Activated naive CD8-positive, alpha-beta T cell treated with anti-CD3 and anti-CD28 coated beads, Interleukin-2, amount 50 U/mL, for 16 hours (primary cell): ENCODE results near the gene PRR29.
A peak's percentile ranks its signal among the peaks of the same experiment; 100 is the strongest.

Experiments used
- DNase-seq: peaks from one replicate; pipeline ENCODE4 v3.0.0-alpha.2; 2020; ENCODE audit warnings: low read depth, low spot score

PRR29 gene

DNA sequence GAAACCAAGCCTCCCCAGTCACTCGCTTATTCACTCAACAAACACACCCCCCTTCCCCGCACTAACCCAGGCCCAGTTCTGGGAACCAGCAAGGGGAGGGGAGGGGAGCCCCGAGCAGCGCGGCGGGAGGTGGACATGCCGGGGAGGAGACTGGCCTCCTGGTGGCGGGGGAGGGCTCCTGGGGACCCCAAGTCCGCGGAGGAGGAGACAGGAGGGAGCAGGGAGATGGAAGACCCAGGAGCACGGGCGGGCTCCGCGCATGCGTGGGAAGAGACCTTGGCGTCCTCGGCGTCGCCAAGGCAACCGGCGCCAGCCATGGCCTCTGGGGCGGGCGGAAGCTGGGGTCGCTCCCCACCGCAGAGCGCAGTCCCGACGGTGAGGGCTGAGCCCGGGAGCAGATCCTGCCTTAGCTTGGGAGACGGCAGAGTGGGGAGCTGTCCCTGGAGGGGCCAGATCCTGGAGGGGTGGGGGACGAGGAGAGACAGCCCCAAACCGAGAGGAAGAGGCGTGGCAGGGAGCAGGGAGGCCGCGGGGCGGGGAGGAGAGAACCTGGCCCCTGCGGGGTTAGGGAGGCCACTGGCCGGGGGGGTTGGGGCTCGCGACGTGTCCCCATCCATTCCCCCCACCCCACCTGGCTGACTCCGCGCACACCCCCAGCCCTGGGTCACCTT, at the start of gene PRR29:
Gene PRR29, plus strand, starts transcription at position 302 of the 671 bp plus-strand sequence. Its CDS starts 14 bp downstream, at position 316.
- DNase-seq = peak; percentile 24

DNA sequence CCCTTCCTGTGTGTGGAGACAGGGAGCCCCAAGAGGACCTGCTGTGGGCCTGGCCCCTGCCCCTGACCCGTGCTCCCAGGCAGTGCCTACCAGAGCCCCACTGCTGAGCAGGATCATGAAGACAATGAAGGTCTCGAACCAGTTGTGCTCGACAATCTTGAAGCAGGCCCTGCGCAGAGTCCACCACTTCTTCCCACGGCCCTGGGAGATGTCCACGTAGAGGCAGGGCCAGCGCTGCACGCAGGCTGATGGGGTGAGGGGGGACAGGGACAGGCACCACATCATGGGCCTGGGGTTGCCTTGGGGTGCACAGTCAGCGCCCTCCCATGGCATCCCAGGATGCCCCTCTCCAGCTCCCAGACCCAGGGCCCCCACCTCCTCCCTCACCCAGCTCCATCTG, 49.6 kb upstream of the PRR29 start:
- no peak for DNase-seq

DNA sequence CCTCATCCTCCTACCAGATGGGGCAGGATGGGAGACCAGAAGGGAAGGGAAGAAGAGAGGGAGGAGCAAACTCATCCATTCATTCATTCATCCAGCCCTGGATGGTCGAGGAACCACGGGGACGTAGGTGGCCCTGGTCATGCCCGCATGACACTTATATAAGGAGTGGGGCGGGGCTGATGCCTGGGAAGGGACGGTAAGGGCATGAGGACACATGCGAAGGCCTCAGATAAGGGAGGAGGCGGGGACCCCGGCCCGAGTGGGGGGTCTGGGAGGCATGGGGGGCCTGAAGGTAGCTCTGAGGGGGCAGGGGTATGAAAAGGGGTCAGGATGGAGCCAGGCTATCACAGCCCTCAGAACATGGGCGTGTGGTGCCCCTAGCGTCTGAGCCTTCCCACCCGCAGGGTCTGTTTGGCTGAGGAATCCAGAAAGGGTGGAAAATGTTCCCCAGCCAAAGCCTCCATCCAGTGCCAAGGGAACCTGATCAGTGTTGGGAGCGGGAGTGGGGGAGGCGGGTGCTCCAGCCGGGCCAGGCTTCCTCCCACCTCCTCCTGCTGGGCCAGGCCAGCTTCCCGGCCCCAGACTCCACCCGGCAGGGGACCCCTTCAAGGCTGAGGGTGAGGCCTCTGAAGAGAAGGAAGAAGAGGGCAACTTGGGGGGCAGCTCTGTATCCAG, 48.4 kb upstream of the PRR29 start:
- no peak for DNase-seq

DNA sequence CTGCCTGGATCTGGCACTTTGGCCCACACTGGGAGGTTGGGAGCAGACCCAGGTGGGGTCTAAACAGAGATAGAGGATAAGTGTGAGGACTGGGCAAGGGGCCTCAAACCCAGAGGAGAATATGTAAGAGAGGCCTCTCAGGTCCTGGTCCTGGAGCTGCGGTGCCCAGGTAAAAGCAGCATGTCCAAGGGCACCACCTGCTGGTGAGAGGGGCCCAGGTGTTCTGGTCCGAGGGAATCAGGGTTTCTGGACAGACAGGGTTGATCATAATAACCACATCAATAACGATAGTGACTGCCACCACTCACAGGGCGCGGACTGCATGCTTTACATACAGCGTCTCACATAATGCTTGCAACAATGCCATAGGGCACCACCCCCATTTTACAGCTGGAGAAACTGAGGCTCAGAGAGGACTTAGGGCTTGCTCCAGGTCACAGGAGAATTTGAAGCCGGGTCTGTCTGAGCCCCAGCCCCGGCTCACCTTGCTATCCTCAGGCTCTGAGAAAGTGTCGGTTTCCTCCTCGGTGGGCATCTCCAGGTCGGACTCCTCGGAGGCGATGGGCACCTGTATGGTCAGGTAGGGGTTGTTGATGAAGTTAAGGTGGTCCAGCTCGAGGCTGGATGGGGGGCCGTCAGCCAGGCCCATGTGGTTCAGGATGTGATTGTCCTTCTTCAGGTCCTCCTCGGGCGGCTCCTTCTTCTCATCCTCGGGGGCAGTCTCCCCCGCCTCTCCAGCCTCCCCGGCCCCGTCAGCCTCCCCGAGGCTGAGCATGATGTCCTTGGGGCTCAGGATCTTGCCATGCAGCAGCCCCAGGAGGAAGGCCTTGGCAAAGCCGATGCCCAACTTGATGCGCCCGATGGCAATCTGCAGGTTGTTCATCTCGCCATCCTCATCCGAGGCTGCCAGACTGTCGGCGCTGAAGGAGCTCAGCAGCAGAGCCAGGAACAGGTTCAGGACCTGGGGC, 46.9 kb upstream of the PRR29 start:
- no peak for DNase-seq

DNA sequence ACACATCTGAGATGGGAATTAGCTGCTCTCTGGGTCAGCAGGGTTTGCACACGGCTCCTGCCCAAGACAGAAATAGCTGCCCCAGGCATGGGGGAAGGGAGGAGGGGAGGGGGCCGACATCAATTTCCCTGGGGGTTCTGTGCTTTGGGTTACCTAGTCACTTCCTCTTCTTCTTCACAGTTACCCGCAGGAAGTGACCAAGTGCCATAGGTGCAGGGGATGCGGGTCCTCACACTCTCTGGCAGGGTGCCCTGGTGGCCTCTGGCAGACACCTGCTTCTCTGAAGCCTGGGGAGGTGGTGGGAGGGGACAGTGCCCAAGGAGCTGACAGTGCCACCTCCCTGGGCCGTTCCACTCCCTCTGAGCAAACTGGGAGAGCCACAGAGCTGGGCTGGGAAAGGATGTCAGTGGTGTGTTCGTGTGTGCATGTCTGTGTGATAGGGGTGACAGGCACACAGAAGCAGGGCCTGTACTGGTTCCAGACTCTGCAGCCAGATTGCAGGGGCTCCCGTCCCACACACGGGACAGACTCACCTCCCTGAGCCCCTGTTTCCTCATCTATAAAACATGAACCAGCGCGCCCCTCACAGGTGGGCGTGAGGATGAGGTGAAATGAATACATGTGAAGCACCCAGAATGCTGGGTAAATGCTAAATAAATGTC, 43.6 kb upstream of the PRR29 start:
- no peak for DNase-seq

DNA sequence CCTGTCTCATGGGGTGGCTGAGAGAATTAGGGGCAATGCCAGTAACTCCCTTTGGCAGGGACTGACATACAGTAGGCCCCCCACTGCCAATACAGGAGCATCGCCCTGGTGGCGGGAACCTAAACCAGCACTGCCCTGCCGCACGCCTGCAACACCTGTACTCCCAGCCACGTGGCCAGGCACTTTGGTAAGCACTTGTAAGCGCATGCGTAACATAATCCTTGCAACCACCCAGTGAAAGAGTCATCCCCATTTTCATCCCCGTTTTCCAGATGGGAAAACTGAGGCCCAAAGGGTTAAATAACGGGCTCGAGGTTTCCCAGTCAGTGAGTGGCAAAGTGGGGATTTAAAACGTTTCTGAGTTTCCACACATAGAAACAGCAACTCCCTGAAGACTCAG, 42.9 kb upstream of the PRR29 start:
- no peak for DNase-seq

DNA sequence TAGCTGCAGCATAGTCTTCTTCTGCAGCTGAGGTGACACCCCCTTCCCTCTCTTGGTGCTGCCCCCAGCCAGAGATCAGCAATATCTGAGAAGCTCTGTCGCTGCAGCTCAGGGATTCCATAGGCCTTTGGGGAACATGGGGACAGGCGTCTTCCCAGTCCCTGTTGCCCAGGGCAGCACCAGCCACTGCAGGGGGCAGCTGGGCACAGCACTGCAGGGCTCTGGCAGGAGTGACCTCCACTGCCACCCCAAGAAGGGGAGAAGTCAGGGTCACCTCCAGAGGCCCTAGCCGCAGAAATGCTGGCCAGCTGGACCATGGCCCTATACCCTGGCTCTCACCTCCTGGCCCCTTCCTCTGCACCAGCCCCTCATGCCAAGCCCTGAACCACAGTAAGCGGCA, 42.4 kb upstream of the PRR29 start:
- DNase-seq = no peak

DNA sequence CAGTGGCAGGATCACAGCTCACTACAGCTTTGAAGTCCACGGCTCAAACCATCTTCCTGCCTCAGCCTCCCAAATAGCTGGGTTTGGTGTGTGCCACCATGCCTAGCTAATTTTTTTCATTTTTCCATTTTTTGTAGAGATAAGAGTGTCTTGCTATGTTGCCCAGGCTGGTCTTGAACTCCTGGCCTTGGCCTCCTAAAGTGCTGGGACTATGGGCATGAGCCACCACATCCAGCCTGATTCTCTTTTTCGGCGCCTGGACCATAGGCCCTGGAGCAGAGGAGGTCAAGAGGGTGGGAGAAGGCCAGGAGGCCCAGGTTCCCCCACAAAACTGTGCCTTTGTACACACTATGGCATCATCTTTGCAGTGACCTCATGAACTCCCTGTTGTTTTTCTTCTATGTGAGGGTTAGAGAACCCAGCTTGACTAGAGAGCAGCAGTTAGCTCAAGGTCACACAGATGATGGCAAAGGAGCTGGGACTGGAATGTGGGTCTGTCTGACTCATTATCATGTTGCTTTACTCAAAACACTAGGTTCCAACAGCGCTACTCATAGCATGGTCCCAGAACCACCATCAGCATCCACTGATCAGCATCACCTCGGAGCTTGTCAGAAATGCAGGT, 41.7 kb upstream of the PRR29 start:
- DNase-seq = no peak

DNA sequence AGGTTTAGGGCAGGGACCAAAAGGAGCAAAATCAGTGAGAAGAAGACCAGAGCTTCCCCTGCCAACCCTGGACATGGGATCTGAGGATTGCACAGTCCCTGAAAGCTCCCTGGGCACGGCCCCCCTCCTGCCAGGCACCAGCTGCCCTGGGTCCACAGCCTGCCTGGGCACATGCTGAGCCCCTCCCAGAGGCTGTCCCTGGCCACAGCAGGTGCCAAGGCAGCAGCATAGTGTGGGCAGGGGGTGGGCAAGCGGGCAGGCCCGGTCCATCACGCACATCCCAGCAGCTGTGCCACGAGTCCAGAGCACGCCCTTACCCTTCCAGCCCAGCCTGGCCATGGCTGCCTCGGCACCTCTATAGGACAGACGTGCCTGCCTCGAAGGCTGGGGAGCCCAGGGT, 38.1 kb upstream of the PRR29 start:
- no peak for DNase-seq

DNA sequence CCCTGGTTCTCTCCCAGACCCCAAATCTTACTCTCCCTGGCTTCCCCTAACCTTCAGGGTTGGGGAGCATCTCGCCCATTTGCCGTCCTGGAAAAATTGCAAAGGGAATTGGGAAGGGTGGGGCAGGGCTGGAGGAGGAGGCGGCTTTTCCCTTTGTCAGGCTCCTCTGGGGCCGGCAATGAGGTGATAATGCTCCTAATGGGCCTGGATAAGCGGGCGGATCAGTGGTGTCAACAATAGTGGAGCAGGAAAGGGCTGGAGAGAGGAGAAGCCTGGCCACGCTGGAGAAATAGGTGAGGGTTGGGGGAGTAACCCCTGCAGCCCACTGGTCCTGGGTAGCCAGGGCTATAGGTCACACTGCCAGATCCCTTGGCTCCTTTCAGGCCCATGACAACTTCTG, 37.7 kb upstream of the PRR29 start:
- no peak for DNase-seq

DNA sequence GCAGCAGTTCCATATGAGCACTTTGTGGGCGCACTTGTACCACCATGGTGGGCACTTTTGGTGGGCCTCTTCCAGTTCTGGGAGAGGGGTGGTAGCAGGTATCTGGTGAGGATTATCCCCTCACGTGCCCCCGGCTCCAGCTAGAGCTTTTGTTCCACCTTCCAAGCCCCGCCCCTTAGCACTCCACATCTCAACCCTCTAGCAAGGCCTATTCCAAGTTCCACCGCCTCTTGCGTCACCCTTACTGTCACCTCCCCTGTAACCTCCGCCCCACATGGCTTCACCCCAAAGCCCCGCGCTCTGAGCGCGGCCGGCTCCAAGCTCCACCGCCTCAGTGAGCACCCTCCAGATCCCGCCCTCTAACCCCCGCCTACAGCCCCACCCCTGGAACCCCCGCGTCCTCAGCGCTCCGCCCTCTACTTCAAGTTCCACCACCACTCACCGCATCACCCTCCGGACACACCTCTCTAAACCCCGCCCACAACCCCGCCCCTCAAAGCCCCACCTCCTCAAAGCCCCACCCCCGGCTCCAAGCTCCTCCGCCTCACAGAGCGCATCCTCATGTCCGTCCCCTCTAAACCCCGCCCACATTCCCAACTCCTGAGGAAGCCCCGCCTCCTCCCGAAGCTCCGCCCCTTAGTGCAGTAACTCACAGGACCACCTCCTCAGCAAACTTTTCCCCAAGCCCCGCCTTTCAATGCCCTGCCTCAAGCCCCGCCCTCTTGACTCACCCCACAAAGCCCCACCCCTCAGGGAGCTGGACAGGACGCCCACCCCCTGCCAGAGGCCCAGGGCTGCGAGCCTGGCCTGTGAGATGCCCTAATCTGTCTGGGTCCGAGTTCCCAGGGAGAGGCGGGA, 36.6 kb upstream of the PRR29 start:
- DNase-seq = no peak

DNA sequence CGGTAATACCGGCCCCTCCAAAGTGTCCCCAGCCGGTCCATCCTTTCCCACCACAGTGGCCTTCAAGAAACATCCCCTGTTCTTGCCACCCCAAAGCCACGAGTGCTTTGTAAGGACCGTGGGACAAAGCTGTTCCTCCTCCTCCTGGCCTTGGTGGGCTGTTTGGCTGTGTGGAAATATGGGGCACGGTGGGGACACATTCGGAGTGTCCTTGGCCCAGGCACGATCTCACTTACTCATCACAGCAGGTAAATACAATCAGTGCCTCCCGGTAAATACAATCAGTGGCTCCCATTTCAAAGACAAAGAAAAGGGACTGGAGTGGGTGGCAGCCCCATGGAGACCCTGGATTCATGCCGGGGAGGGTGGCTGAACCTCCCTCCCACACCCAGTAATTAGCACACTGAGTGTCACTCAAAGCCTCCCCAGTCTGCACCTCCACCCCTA, 35.8 kb upstream of the PRR29 start:
- no peak for DNase-seq

DNA sequence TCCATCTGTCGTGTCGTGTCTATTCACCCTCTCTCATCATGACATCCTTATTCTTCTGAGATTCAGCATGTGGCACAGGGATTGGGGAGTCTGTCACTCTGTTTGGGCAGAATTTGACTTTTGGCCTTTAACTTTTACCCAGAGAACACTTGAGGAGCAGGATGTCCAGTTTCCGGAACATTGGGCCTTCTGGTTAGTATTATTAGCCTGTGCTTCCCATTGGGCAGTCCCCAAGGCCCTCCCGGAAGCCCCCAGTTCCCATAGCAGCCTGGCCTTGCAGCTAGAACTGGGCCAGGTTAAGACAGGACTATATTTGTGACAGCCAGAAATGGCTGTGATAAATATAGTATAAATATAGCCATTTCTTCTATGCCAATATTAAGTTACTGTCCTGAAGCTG, 35.0 kb upstream of the PRR29 start:
- no peak for DNase-seq

DNA sequence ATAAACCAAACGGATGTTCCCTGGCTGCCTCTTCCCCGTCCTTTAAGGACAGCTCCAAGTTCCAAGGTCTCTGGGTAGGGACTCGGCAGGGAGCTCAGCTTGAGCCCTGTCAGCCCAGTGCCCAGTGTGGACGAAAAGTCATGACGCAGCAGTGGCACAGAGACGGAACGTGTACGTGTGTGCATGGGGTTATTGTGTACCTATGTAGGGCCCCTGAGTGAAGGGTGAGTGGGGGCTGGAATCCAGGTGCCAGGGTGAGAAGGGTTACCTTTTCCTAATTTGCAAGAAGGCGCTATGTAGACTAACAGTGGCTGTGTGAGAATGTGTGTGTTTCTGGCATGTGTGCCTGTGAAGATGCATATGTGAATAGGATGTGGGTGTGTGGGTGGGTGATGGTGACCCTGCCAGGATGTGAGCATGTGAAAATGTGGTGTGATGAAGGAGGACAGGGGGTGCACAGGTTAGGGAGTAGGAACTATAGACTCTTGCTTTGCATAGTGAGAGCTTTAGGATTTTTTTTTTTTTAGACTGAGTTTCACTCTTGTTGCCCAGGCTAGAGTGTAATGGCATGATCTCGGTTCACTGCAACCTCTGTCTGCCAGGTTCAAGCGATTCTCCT, 31.4 kb upstream of the PRR29 start:
- peak; percentile 17 for DNase-seq

DNA sequence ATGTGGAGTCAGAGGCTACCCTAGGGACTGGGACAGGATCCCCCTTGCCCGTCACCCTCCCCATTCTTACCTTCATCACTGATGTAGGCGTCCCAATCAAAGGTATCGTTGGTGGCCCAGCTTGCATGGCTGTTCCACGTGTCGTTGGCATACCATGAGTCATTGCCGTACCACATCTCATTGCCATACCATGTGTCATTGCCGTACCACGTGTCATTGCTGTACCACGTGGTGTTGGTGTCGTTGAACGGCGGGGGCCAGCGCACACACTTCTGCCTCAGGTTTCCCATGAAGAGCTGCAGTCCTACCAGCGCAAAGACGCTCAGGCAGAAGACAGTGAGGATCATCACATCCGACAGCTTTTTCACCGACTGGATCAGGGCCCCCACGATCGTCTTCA, 30.2 kb upstream of the PRR29 start:
- DNase-seq = no peak

DNA sequence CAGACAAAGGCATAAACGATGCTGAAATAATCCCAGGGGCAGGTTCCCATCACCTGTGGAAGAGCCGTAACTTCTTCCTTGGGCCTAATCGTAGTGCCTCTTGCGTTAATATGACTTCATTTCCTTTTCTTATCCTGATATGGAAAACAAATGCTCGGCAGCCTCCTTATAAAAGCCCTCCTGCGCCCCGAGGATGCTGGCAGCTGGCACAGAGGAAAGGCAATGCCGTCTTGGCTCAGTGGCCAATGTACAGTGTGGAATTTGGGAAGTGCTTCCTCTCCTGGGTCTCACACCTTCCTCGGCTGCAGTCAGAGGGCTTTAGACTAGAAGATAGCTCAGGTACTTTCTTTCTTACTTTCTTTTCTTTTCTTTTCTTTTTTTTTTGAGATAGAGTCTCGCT, 28.9 kb upstream of the PRR29 start:
- DNase-seq = no peak

DNA sequence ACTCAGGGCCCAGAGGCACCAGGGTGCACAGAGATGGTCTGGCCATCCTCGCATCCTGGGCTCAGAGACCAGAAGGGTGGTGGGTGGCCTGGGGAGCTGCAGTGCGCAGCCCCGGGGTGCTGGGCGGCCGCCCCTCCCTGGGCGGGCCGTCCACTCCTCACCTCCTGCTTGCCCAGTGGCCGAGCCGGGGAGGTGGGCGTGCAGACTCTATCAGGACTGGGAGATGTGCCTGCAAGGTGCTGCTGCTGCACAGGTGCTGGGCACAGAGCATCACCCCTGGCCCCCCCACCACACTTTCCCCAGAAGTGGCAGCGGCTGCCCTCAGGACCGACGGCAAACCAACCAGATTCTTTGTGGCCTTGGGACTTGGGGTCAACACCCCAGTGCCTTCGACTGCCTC, 25.4 kb upstream of the PRR29 start, which contains the start of gene SCN4A:
Gene SCN4A, minus strand, starts transcription at position 123 of the 400 bp plus-strand sequence. Its CDS starts 77 bp downstream, at position 46.
- no peak for DNase-seq

DNA sequence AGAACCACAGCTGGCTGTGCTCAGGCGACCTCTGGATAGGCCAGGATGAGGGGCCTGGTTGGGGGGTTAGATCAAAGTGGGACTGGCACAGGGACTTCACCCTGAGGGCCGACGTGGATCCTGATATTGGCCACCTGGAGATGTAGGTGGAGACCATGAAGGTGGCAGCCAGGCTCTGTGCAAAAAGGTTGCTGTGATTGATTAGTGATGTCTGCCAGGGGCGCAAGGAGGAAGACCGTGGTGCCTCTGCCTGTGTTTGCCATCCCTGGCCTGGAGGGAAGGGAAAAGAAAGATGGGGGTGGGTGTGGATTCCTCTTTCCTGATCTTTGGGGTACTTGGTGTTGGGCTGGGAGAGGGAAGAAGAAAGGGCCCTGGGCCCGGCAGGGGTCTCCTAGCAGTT, 24.9 kb upstream of the PRR29 start:
- DNase-seq = no peak

DNA sequence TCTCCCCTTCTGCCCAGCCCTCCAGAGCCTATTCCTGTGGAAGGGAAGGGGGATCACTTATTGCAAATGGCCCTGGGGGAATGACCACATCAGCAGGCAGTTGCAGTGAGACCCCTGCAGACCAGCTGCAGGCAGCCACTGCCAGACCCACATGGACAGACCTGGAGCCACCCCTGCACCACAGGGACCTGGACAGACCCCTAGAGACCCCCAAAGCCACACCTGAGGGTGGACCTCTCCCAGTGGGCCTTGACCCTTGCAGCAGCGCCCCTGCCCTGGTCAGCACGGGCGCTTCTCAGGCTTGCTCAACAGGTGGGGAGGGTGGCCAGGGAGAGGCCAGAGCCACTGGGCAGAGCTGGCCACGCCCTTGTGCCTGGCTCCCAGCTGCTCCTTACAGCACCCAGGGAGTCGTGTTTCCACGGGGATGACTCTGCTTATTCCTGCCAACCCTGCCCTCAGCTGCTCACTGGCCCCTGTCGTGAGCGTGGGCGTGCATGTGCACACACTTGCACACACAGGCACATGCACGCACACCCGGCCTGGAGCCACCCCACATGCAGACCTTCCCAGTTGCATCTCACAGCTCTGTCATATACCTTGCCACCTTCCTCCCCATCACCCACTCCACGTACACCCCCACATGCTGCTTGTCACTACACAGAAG, 24.1 kb upstream of the PRR29 start:
- DNase-seq = no peak
